Activated effector memory CD4-positive, alpha-beta T cell treated with anti-CD3 and anti-CD28 coated beads, Interleukin-2, amount 50 U/mL, for 16 hours (primary cell): ENCODE measurements around the gene PANX3.

ENCODE experiments used
- DNase-seq: peaks from one replicate; pipeline ENCODE4 v3.0.0-alpha.2; 2020

The PANX3 gene

GRCh38 chr11:124658986-124659385, 47.8 kb downstream of the PANX3 start:
- DNase-seq, result no peak

GRCh38 chr11:124661553-124661952, 50.3 kb downstream of the PANX3 start:
- DNase-seq, result no peak

GRCh38 chr11:124662106-124662505, 50.9 kb downstream of the PANX3 start:
- DNase-seq, result no peak

GRCh38 chr11:124663861-124664260, 52.6 kb downstream of the PANX3 start:
- DNase-seq, result no peak

GRCh38 chr11:124667601-124668000, 56.4 kb downstream of the PANX3 start:
- DNase-seq, result no peak

GRCh38 chr11:124669193-124669592, 58.0 kb downstream of the PANX3 start:
- DNase-seq, result peak; percentile 66
